ENCODE data around the gene RNF150. TPM values are rescaled to one million over a fixed set of nuclear protein-coding genes. Genes with fewer than 3 reads are reported as not detected.

RNF150 gene
- total RNA-seq, 1 experiment from 2014 or later, result 2.7 TPM

DNA sequence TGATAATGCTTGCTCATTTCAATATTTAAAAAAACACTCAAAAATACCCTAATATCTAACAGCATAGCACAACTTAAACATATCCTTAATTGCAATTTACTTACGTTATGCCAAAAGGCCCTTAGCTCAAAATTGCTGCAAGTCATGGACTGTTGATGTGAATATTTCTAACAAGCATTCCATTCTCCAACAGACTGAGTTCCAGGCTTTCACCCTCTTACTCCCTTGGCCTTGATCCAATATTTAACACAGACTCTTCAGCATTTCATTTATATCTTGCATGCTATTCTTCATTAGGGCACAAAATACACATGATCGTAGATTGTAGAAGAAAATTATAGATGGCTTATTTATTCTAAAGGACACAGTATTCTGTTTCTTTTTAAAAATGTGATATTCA is 96.5 kb downstream of the RNF150 start:
- H3K4me3 ChIP-seq (ENCODE audit: low read depth, low read length, poor library complexity, severe bottlenecking), result no peak overlapping the region
- no peaks in the 10 kb centered on the region for H3K36me3 ChIP-seq (ENCODE audit: insufficient read depth, low read length, poor library complexity, severe bottlenecking)
- no peak for DNase-seq (ENCODE audit: low spot score)
- CTCF ChIA-PET, result no interaction called here
- no peaks in the 10 kb centered on the region for H3K4me1 ChIP-seq (ENCODE audit: insufficient read depth, low read length, poor library complexity, severe bottlenecking)
- H3K9me3 ChIP-seq (ENCODE audit: low read depth, low read length, poor library complexity, severe bottlenecking), result no peaks in the 10 kb centered on the region
- BruUV-seq (replicated peaks), result no TSS peak
- no peak overlapping the region for H3K27ac ChIP-seq (ENCODE audit: low read depth, low read length, poor library complexity, severe bottlenecking)
- TF ChIP-seq EZH2 (IDR thresholded peaks at IDR 0.05; ENCODE audit: borderline replicate concordance, low read depth, low read length, poor library complexity, severe bottlenecking), result no peak
- TF ChIP-seq, protein P1, sequence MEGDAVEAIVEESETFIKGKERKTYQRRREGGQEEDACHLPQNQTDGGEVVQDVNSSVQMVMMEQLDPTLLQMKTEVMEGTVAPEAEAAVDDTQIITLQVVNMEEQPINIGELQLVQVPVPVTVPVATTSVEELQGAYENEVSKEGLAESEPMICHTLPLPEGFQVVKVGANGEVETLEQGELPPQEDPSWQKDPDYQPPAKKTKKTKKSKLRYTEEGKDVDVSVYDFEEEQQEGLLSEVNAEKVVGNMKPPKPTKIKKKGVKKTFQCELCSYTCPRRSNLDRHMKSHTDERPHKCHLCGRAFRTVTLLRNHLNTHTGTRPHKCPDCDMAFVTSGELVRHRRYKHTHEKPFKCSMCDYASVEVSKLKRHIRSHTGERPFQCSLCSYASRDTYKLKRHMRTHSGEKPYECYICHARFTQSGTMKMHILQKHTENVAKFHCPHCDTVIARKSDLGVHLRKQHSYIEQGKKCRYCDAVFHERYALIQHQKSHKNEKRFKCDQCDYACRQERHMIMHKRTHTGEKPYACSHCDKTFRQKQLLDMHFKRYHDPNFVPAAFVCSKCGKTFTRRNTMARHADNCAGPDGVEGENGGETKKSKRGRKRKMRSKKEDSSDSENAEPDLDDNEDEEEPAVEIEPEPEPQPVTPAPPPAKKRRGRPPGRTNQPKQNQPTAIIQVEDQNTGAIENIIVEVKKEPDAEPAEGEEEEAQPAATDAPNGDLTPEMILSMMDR (conservative IDR thresholded peaks at IDR 0.05; ENCODE audit: low read depth, low read length), result no peak
- POLR2A ChIA-PET (ENCODE audit: low non-redundant PET), result no interaction called here
- intact Hi-C loops (cut with micrococcal nuclease; ENCODE audit: unreplicated experiment), result no loop called here
- H3K27me3 ChIP-seq (replicated peaks; ENCODE audit: insufficient read depth, low read depth, low read length, poor library complexity), result no peaks in the 10 kb centered on the region

- Histone ChIP-seq H3K9me3 (ENCODE audit: low read depth, low read length, poor library complexity, severe bottlenecking) (no peaks in the 10 kb centered on the region), H3K27me3 (replicated peaks; ENCODE audit: insufficient read depth, low read depth, low read length, poor library complexity) (no peaks in the 10 kb centered on the region), H3K36me3 (ENCODE audit: insufficient read depth, low read length, poor library complexity, severe bottlenecking) (no peaks in the 10 kb centered on the region), H3K27ac (ENCODE audit: low read depth, low read length, poor library complexity, severe bottlenecking) (no peak overlapping the region), H3K4me1 (ENCODE audit: insufficient read depth, low read length, poor library complexity, severe bottlenecking) (no peaks in the 10 kb centered on the region), H3K4me3 (ENCODE audit: low read depth, low read length, poor library complexity, severe bottlenecking) (no peak overlapping the region)
- no TSS peak for BruUV-seq (replicated peaks)
- CTCF ChIA-PET, result no interaction called here
- POLR2A ChIA-PET (ENCODE audit: low non-redundant PET), result no interaction called here
- TF ChIP-seq, protein P1 (conservative IDR thresholded peaks at IDR 0.05; ENCODE audit: low read depth, low read length), result no peak
- TF ChIP-seq EZH2 (IDR thresholded peaks at IDR 0.05; ENCODE audit: borderline replicate concordance, low read depth, low read length, poor library complexity, severe bottlenecking), result no peak
- DNase-seq (ENCODE audit: low spot score), result no peak
- intact Hi-C loops (cut with micrococcal nuclease; ENCODE audit: unreplicated experiment), result no loop called here
Observed at GRCh38 chr4:141035920-141036319, 97.3 kb downstream of the RNF150 start.

GRCh38 chr4:141028024-141028529 is 105.2 kb downstream of the RNF150 start:
- Histone ChIP-seq H3K4me1 (ENCODE audit: insufficient read depth, low read length, poor library complexity, severe bottlenecking) (peaks cover 8% of the 10 kb centered on the region), H3K9me3 (ENCODE audit: low read depth, low read length, poor library complexity, severe bottlenecking) (no peaks in the 10 kb centered on the region), H3K27me3 (replicated peaks; ENCODE audit: insufficient read depth, low read depth, low read length, poor library complexity) (no peaks in the 10 kb centered on the region), H3K27ac (ENCODE audit: low read depth, low read length, poor library complexity, severe bottlenecking) (no peak overlapping the region), H3K4me3 (ENCODE audit: low read depth, low read length, poor library complexity, severe bottlenecking) (no peak overlapping the region), H3K36me3 (ENCODE audit: insufficient read depth, low read length, poor library complexity, severe bottlenecking) (no peaks in the 10 kb centered on the region)
- BruUV-seq (replicated peaks), result no TSS peak
- intact Hi-C loops (cut with micrococcal nuclease; ENCODE audit: unreplicated experiment), result no loop called here
- peak; percentile 15 for DNase-seq (ENCODE audit: low spot score)
- TF ChIP-seq EZH2 (IDR thresholded peaks at IDR 0.05; ENCODE audit: borderline replicate concordance, low read depth, low read length, poor library complexity, severe bottlenecking), result no peak
- TF ChIP-seq, protein P1 (conservative IDR thresholded peaks at IDR 0.05; ENCODE audit: low read depth, low read length), result no peak
- POLR2A ChIA-PET (ENCODE audit: low non-redundant PET), result interaction anchor here (0.6 kb wide), 1 partner anchor 43 kb away, joined by 4 read pairs; no protein-coding TSS in a partner anchor
- CTCF ChIA-PET, result no interaction called here

Data from A673 (cell line).